BE2C (cell line): ENCODE results near the gene TCFL5.

ENCODE experiments used
- DNase-seq: peaks from one replicate; pipeline ENCODE4 v3.0.0-alpha.2; 2020
- H3K27me3 ChIP-seq: fragments of 250-450 bp; sonication (Bioruptor Pico); 2 replicates; pipeline ENCODE4 v1.5.1; 2020; ENCODE audit warnings: mild to moderate bottlenecking
- H3K36me3 ChIP-seq: fragments of 250-450 bp; sonication (Bioruptor Pico); 2 replicates; pipeline ENCODE4 v1.5.1; 2020; ENCODE audit warnings: mild to moderate bottlenecking
- H3K4me1 ChIP-seq: fragments of 250-450 bp; sonication (Bioruptor Pico); 2 replicates; pipeline ENCODE4 v1.5.1; 2020
- H3K4me3 ChIP-seq: 2 replicates; pipeline ENCODE4 v1.5.1; 2011; ENCODE audit warnings: low read depth, low read length
- H3K9me3 ChIP-seq: fragments of 250-450 bp; sonication (Bioruptor Pico); 2 replicates; pipeline ENCODE4 v1.5.1; 2020
- CTCF ChIP-seq: IDR thresholded peaks from 2 replicates; pipeline ENCODE4 v1.5.1; 2012; ENCODE audit warnings: mild to moderate bottlenecking, low read depth, low read length

TCFL5 gene

GRCh38 chr20:62825986-62826645 is 35.5 kb downstream of the TCFL5 start:
- Histone ChIP-seq H3K4me1 (peaks cover 9% of the 10 kb centered on the region), H3K9me3 (no peaks in the 10 kb centered on the region), H3K4me3 (no peak overlapping the region), H3K27me3 (no peaks in the 10 kb centered on the region), H3K36me3 (no peaks in the 10 kb centered on the region)
- no peak for DNase-seq
- no peak for TF ChIP-seq CTCF

GRCh38 chr20:62825333-62825985 is 36.2 kb downstream of the TCFL5 start:
- no peak for DNase-seq
- H3K27me3 ChIP-seq, result no peaks in the 10 kb centered on the region
- no peaks in the 10 kb centered on the region for H3K9me3 ChIP-seq
- no peak overlapping the region for H3K4me3 ChIP-seq
- H3K4me1 ChIP-seq, result peaks cover 10% of the 10 kb centered on the region
- H3K36me3 ChIP-seq, result no peaks in the 10 kb centered on the region
- no peak for TF ChIP-seq CTCF

- Histone ChIP-seq H3K36me3 (no peaks in the 10 kb centered on the region), H3K4me1 (peaks cover 17% of the 10 kb centered on the region), H3K9me3 (no peaks in the 10 kb centered on the region), H3K27me3 (no peaks in the 10 kb centered on the region), H3K4me3 (no peak overlapping the region)
- TF ChIP-seq CTCF, result no peak
- peak; percentile 60 for DNase-seq
Observed at GRCh38 chr20:62824476-62825332, 36.9 kb downstream of the TCFL5 start.

- Histone ChIP-seq H3K9me3 (no peaks in the 10 kb centered on the region), H3K27me3 (no peaks in the 10 kb centered on the region), H3K36me3 (no peaks in the 10 kb centered on the region), H3K4me1 (peaks cover 26% of the 10 kb centered on the region), H3K4me3 (no peak overlapping the region)
- DNase-seq, result no peak
- no peak for TF ChIP-seq CTCF
Observed at GRCh38 chr20:62823688-62824475, 37.7 kb downstream of the TCFL5 start.

GRCh38 chr20:62822788-62823651 is 38.6 kb downstream of the TCFL5 start:
- no peaks in the 10 kb centered on the region for H3K9me3 ChIP-seq
- H3K4me3 ChIP-seq, result no peak overlapping the region
- peak; percentile 75 for TF ChIP-seq CTCF
- H3K27me3 ChIP-seq, result no peaks in the 10 kb centered on the region
- peaks cover 33% of the 10 kb centered on the region for H3K4me1 ChIP-seq
- peak; percentile 91 for DNase-seq
- H3K36me3 ChIP-seq, result no peaks in the 10 kb centered on the region
